Measurements from ENCODE around the gene ZRANB1. TPM values are rescaled to one million over a fixed set of nuclear protein-coding genes. Genes with fewer than 3 reads are reported as not detected.
A peak's percentile ranks its signal among the peaks of the same experiment; 100 is the strongest.

ZRANB1 gene
- total RNA-seq, 2 donors from 2014 or later: 26.0 to 26.9 TPM

DNA sequence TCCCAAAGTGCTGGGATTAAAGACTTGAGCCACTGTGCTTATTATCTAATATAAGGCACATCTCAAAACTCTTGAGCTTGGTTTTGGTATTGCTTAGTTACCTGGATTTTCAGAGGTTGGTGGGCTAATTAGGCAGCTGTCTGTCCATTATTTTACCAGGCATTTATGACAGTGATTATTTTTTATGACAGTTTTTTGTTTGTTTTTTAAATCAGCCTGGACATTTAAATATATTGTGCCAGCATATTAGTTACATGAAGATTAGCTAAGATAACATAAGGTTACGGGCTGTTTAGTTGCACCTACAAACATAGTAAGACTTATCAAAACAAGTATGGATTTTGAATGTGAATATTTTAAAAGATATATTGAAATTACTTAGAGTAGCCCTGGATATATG lies 2.6 kb upstream of the ZRANB1 start:
- Mint-ChIP-seq H3K36me3 (ENCODE audit: low read depth) (peaks cover 6% of the 10 kb centered on the region), H3K27ac (no peak overlapping the region), H3K9me3 (no peaks in the 10 kb centered on the region), H3K27me3 (ENCODE audit: insufficient read depth) (no peaks in the 10 kb centered on the region), H3K4me3 (no peak overlapping the region), H3K4me1 (peaks cover 17% of the 10 kb centered on the region)
- WGBS, 2 experiments (ENCODE audit: insufficient coverage in 1 of 2, insufficient read length in 1 of 2): 80% methylated on average over 1 of the region's 1 CpG; no CpG with 5 or more reads in 1 of the 2 experiments
- Histone ChIP-seq H3K27ac (ENCODE audit: low read depth, low read length) (no peak overlapping the region), H3K36me3 (ENCODE audit: control insufficient read depth, insufficient read depth, low read length) (peaks cover 13% of the 10 kb centered on the region), H3K4me3 (ENCODE audit: low read length) (no peak overlapping the region), H3K27me3 (ENCODE audit: control insufficient read depth, insufficient read depth, low read length, poor library complexity, severe bottlenecking) (no peaks in the 10 kb centered on the region), H3K9me3 (ENCODE audit: control insufficient read depth, low read length) (no peaks in the 10 kb centered on the region), H3K9ac (ENCODE audit: extremely low read depth, low read length, poor library complexity, severe bottlenecking) (no peak overlapping the region), H3K4me1 (ENCODE audit: control insufficient read depth, insufficient read depth, low read length) (no peaks in the 10 kb centered on the region)
- TF ChIP-seq, protein P1, sequence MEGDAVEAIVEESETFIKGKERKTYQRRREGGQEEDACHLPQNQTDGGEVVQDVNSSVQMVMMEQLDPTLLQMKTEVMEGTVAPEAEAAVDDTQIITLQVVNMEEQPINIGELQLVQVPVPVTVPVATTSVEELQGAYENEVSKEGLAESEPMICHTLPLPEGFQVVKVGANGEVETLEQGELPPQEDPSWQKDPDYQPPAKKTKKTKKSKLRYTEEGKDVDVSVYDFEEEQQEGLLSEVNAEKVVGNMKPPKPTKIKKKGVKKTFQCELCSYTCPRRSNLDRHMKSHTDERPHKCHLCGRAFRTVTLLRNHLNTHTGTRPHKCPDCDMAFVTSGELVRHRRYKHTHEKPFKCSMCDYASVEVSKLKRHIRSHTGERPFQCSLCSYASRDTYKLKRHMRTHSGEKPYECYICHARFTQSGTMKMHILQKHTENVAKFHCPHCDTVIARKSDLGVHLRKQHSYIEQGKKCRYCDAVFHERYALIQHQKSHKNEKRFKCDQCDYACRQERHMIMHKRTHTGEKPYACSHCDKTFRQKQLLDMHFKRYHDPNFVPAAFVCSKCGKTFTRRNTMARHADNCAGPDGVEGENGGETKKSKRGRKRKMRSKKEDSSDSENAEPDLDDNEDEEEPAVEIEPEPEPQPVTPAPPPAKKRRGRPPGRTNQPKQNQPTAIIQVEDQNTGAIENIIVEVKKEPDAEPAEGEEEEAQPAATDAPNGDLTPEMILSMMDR (conservative IDR thresholded peaks at IDR 0.05): no peak
- DNase-seq: no peak

DNA sequence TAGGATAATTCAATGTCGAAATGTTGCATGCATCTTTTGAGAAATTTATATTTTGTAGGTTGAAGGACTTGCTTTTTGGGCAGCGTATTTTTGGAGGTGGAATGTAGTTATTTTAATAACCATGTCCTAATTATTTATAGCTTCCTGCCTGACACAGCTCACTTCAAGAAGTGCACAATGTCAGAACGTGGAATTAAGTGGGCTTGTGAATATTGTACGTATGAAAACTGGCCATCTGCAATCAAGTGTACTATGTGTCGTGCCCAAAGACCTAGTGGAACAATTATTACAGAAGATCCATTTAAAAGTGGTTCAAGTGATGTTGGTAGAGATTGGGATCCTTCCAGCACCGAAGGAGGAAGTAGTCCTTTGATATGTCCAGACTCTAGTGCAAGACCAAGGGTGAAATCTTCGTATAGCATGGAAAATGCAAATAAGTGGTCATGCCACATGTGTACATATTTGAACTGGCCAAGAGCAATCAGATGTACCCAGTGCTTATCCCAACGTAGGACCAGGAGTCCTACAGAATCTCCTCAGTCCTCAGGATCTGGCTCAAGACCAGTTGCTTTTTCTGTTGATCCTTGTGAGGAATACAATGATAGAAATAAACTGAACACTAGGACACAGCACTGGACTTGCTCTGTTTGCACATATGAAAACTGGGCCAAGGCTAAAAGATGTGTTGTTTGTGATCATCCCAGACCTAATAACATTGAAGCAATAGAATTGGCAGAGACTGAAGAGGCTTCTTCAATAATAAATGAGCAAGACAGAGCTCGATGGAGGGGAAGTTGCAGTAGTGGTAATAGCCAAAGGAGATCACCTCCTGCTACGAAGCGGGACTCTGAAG lies 620 bp downstream of the ZRANB1 start:
- Mint-ChIP-seq H3K9me3 (no peaks in the 10 kb centered on the region), H3K27ac (peak overlapping the region; percentile 12), H3K36me3 (ENCODE audit: low read depth) (peaks cover 14% of the 10 kb centered on the region), H3K27me3 (ENCODE audit: insufficient read depth) (no peaks in the 10 kb centered on the region), H3K4me1 (peaks cover 16% of the 10 kb centered on the region), H3K4me3 (no peak overlapping the region)
- H3K9ac ChIP-seq (ENCODE audit: extremely low read depth, low read length, poor library complexity, severe bottlenecking): no peak overlapping the region
- no peaks in the 10 kb centered on the region for H3K9me3 ChIP-seq (ENCODE audit: control insufficient read depth, low read length)
- H3K36me3 ChIP-seq (ENCODE audit: control insufficient read depth, insufficient read depth, low read length): peaks cover 27% of the 10 kb centered on the region
- 91 to 96% methylated on average over 10 to 11 of the region's 11 CpGs for WGBS, 2 experiments (ENCODE audit: insufficient coverage in 1 of 2, insufficient read length in 1 of 2)
- H3K27me3 ChIP-seq (ENCODE audit: control insufficient read depth, insufficient read depth, low read length, poor library complexity, severe bottlenecking): no peaks in the 10 kb centered on the region
- TF ChIP-seq, protein P1 (conservative IDR thresholded peaks at IDR 0.05): no peak
- no peak overlapping the region for H3K27ac ChIP-seq (ENCODE audit: low read depth, low read length)
- DNase-seq: no peak
- no peak overlapping the region for H3K4me3 ChIP-seq (ENCODE audit: low read length)
- H3K4me1 ChIP-seq (ENCODE audit: control insufficient read depth, insufficient read depth, low read length): no peaks in the 10 kb centered on the region

DNA sequence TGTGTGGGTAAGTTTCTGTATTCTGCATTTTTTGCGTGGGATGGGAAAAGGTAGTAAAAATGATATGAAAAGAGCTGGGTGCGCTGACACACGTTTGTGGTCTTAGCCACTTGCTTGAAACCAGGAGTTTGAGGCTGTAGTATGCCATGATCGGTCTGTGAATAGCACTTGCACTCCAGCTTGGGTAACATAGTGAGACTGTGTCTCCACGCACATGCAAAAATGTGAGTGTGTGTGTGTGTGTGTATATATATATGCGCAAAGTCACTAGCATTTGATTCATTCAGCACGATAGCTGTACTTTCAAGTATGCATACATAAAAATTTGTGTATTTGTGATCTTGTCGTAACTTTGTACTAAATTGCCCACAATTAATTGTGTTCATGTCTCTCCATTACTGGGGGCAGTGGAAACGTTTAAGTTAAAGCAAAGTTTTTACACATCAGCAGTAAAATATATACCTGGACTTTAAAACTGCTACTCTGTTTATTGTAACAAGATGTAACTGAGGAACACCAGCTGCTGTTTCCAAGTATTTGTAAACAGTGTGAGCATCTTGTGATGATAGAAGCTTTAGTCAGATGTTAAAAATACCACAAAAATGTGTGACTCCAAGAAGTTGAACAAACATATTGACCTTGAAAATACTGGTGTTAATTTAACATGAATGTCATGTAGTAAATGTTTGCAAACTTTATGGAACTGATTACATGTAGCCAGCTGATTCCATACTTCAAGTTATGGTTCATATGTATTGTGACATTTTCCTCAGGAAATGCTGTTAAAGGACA lies 1.6 kb downstream of the ZRANB1 start:
- Mint-ChIP-seq H3K36me3 (ENCODE audit: low read depth) (peaks cover 14% of the 10 kb centered on the region), H3K4me1 (peaks cover 16% of the 10 kb centered on the region), H3K4me3 (no peak overlapping the region), H3K9me3 (no peaks in the 10 kb centered on the region), H3K27ac (peak overlapping the region; percentile 12), H3K27me3 (ENCODE audit: insufficient read depth) (no peaks in the 10 kb centered on the region)
- WGBS, 2 experiments (ENCODE audit: insufficient coverage in 1 of 2, insufficient read length in 1 of 2): 92 to 94% methylated on average over 7 to 9 of the region's 9 CpGs
- TF ChIP-seq, protein P1 (conservative IDR thresholded peaks at IDR 0.05): no peak
- peaks cover 35% of the 10 kb centered on the region for H3K36me3 ChIP-seq (ENCODE audit: control insufficient read depth, insufficient read depth, low read length)
- H3K27me3 ChIP-seq (ENCODE audit: control insufficient read depth, insufficient read depth, low read length, poor library complexity, severe bottlenecking): no peaks in the 10 kb centered on the region
- H3K9me3 ChIP-seq (ENCODE audit: control insufficient read depth, low read length): no peaks in the 10 kb centered on the region
- no peaks in the 10 kb centered on the region for H3K4me1 ChIP-seq (ENCODE audit: control insufficient read depth, insufficient read depth, low read length)
- H3K4me3 ChIP-seq (ENCODE audit: low read length): no peak overlapping the region
- no peak overlapping the region for H3K27ac ChIP-seq (ENCODE audit: low read depth, low read length)
- no peak overlapping the region for H3K9ac ChIP-seq (ENCODE audit: extremely low read depth, low read length, poor library complexity, severe bottlenecking)
- no peak for DNase-seq
